Measurements from ENCODE around the gene EPHB1.

DNA sequence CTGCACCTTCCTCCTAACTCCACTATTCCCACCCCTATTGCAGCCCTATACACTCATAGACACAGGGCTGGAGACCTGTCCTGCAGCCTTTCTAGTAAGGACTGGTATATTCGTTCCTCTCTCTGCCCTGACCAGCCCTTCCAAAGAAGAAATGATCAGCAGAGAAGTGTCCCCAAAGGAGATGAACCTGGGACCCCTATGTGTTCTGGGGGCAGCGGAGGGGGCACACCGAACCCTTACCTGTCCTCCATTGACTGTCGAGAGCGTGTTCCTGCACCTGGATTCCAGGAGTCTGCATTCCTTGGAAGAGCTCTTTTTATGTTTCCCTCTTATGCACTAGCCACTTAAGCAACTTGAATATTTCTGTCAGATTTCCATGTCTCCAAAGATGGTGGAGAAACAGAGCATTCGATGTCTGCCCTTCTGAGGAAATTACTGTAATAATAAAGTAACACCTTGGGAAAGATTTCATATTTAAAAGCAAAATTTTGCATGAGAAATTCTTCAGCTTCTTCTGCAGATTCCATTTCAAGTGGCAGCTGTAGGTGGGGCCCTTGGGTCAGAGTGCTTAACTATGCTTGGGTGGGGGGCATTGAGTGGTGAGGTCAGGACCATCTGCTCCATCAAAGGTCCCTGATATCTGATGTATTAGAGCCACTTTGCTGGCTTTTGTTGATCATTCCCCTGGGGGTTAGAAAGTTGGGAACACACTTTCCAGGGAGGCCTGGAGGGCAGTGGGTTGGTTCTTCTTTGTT lies 6.3 kb downstream of the EPHB1 start:
- TF ChIP-seq, protein P1, sequence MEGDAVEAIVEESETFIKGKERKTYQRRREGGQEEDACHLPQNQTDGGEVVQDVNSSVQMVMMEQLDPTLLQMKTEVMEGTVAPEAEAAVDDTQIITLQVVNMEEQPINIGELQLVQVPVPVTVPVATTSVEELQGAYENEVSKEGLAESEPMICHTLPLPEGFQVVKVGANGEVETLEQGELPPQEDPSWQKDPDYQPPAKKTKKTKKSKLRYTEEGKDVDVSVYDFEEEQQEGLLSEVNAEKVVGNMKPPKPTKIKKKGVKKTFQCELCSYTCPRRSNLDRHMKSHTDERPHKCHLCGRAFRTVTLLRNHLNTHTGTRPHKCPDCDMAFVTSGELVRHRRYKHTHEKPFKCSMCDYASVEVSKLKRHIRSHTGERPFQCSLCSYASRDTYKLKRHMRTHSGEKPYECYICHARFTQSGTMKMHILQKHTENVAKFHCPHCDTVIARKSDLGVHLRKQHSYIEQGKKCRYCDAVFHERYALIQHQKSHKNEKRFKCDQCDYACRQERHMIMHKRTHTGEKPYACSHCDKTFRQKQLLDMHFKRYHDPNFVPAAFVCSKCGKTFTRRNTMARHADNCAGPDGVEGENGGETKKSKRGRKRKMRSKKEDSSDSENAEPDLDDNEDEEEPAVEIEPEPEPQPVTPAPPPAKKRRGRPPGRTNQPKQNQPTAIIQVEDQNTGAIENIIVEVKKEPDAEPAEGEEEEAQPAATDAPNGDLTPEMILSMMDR (conservative IDR thresholded peaks at IDR 0.05 in 1 of 2, IDR thresholded peaks at IDR 0.05 in 1 of 2; ENCODE audit: extremely low read depth in 1 of 2, insufficient read depth in 1 of 2, low read depth in 1 of 2, low read length in 2 of 2) = no peak
- no peak for TF ChIP-seq EZH2 (IDR thresholded peaks at IDR 0.05; ENCODE audit: borderline replicate concordance, low read length)

Data from mammary epithelial cell (primary cell).